ENCODE data around the gene PACS2. TPM values are rescaled to one million over a fixed set of nuclear protein-coding genes. Genes with fewer than 3 reads are reported as not detected.

The PACS2 gene
- total RNA-seq, 1 experiment from 2014 or later, result 72.5 TPM

GRCh38 chr14:105331575-105332349 is 17.2 kb downstream of the PACS2 start:
- Histone ChIP-seq H4K91ac (ENCODE audit: insufficient read length, low read depth, low read length) (no peak overlapping the region), H2AK5ac (ENCODE audit: insufficient read length, low read length) (no peak overlapping the region), H3K4ac (ENCODE audit: low read depth, low read length) (no peak overlapping the region), H3K56ac (ENCODE audit: insufficient read length, low read depth, low read length) (no peak overlapping the region), H3K23ac (ENCODE audit: insufficient read length, low read depth, low read length) (no peak overlapping the region), H3T11ph (ENCODE audit: low read length) (no peak overlapping the region), H4K8ac (replicated peaks; ENCODE audit: insufficient read length, low read depth, low read length) (no peak overlapping the region), H3K27ac (ENCODE audit: insufficient read length, low read depth, low read length) (no peak overlapping the region), H3K23me2 (ENCODE audit: insufficient read length, low read depth, low read length, poor library complexity, severe bottlenecking) (no peaks in the 10 kb centered on the region), H3K9ac (ENCODE audit: extremely low read depth, insufficient read length, low read length) (no peak overlapping the region), H2BK12ac (ENCODE audit: insufficient read length, low read depth, low read length) (no peak overlapping the region), H3K18ac (ENCODE audit: insufficient read length, low read depth, low read length) (no peak overlapping the region), H3K14ac (ENCODE audit: insufficient read depth, low read length) (no peak overlapping the region; the same call in 1 of the 2 replicates), H3K79me1 (ENCODE audit: insufficient read depth, low read depth, low read length, poor library complexity, severe bottlenecking) (peaks cover 8% of the 10 kb centered on the region), H2BK15ac (ENCODE audit: low read depth, low read length) (no peak overlapping the region), H4K5ac (ENCODE audit: insufficient read length, low read depth, low read length) (no peak overlapping the region), H2BK20ac (ENCODE audit: low read depth, low read length, poor library complexity, severe bottlenecking) (no peak overlapping the region), H3K9me3 (ENCODE audit: control insufficient read depth, low read depth, low read length) (no peaks in the 10 kb centered on the region), H3K4me2 (ENCODE audit: insufficient read depth, insufficient read length, low read length) (no peak overlapping the region), H3K4me1 (ENCODE audit: insufficient read depth, low read length) (peaks cover 3% of the 10 kb centered on the region; the same call in 1 of the 2 replicates), H4K20me1 (ENCODE audit: control insufficient read depth, insufficient read depth, insufficient read length) (peaks cover 4% of the 10 kb centered on the region), H2BK120ac (ENCODE audit: low read depth, low read length, poor library complexity, severe bottlenecking) (no peak overlapping the region), H2AFZ (ENCODE audit: low read length) (no peak overlapping the region), H3K79me2 (ENCODE audit: insufficient read depth, low read length) (peaks cover 5% of the 10 kb centered on the region; the same call in 1 of the 2 replicates), H3K27me3 (ENCODE audit: insufficient read depth, low read length) (no peaks in the 10 kb centered on the region), H2BK5ac (ENCODE audit: insufficient read length, low read length) (no peak overlapping the region)
- peaks cover 0 to 4% of the 10 kb centered on the region in 2 experiments; a peak in 1 of 5 replicates for H3K9me3 Mint-ChIP-seq
- TF ChIP-seq CTCF (conservative IDR thresholded peaks at IDR 0.05), result no peak
- H3K27ac Mint-ChIP-seq, result peak overlapping the region in 2 of 3 experiments; percentile 2 to 27; a peak in 2 of 7 replicates
- DNase-seq, result no peak
- WGBS (ENCODE audit: extremely low coverage, insufficient read length, low lambda C conversion rate), result no CpG with 5 or more reads among the region's 8 CpGs
- no peak overlapping the region for H3K4me3 Mint-ChIP-seq
- H3K4me1 Mint-ChIP-seq, result peaks cover 41 to 42% of the 10 kb centered on the region in 2 experiments
- no peaks in the 10 kb centered on the region; the same call in 1 of the 2 replicates for H3K27me3 Mint-ChIP-seq (ENCODE audit: low read depth)
- peaks cover 0 to 9% (median 5%) of the 10 kb centered on the region in 3 experiments; a peak in 4 of 7 replicates for H3K36me3 Mint-ChIP-seq (ENCODE audit: insufficient read depth in 1 of 3, low read depth in 3 of 3)
